GM23338 (cell line): ENCODE data around the gene SLC35D1.

Experiments used
- CREB1 ChIP-seq: fragments of 250-450 bp; sonication (Bioruptor Pico); IDR thresholded peaks from 2 replicates; pipeline ENCODE4 v1.5.0; 2020; ENCODE audit warnings: low read depth, mild to moderate bottlenecking, moderate library complexity
- CTCF ChIP-seq, 2 experiments: fragments of 200-600 bp in 1 of 2; sonication (generic) in 1 of 2; conservative IDR thresholded peaks; 2 replicates each; pipeline versions ENCODE4 v1.5.1 to v1.6.1; 2016 to 2017; ENCODE audit warnings: antibody characterized with exemption in 2 of 2, low read depth in 2 of 2, mild to moderate bottlenecking in 2 of 2, moderate library complexity in 1 of 2
- EZH2 ChIP-seq: fragments of 200-600 bp; sonication (generic); IDR thresholded peaks from one replicate; pipeline ENCODE4 v1.8.0; 2017; ENCODE audit warnings: antibody characterized with exemption, mild to moderate bottlenecking, low read depth; ENCODE audit not compliant: unreplicated experiment
- EZH2phosphoT487 ChIP-seq: fragments of 200-600 bp; sonication (generic); IDR thresholded peaks from one replicate; pipeline ENCODE4 v1.8.1; 2018; ENCODE audit warnings: antibody characterized with exemption; ENCODE audit not compliant: unreplicated experiment
- POLR2AphosphoS5 ChIP-seq: IDR thresholded peaks from 2 replicates; pipeline ENCODE4 v1.6.1; 2016; ENCODE audit warnings: antibody characterized with exemption, low read depth
- REST ChIP-seq: IDR thresholded peaks from one replicate; pipeline ENCODE4 v1.6.1; 2018; ENCODE audit warnings: antibody characterized with exemption; ENCODE audit not compliant: unreplicated experiment

DNA sequence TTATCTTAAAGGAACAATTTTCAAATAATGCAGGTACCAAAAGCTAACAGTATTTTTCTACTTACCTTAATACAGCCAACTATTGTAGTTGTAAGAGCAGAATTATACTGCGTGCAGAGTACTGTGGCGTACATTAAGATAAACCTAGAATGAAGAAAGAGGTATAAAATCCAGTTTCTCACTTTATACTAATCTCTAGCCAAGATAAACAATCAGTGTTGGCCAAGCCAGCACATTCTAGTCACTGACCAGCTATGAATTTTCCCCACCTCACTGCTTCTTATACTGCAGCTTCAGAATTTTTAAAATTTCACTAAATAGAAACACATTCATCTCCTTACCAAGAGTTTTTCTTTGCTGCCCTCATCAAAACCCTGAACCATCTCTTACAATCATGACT is 33.6 kb downstream of the SLC35D1 start:
- no peak for TF ChIP-seq EZH2
- TF ChIP-seq CTCF (conservative IDR thresholded peaks at IDR 0.05; ENCODE audit: low read depth in 2 of 2) = no peak
- TF ChIP-seq CREB1 (CRISPR knock-in tag) = no peak
- TF ChIP-seq EZH2phosphoT487 = no peak
- TF ChIP-seq REST = no peak
- TF ChIP-seq POLR2AphosphoS5 = no peak
